Smooth muscle cell (in vitro differentiated cells): Measurements from ENCODE around the gene SLC13A3. TPM values are rescaled to one million over a fixed set of nuclear protein-coding genes. Genes with fewer than 3 reads are reported as not detected.

Experiments
- DNase-seq: peaks from one replicate; lab custom pipeline; 2025; ENCODE audit not compliant: unreplicated experiment; lab: John Stamatoyannopoulos, UW
- H2AFZ ChIP-seq: fragments of 200-600 bp; sonication (generic); 2 replicates; pipeline ENCODE4 v1.6.0; 2016; ENCODE audit warnings: antibody characterized with exemption, low read depth, mild to moderate bottlenecking
- H3F3A ChIP-seq: fragments of 200-600 bp; sonication (generic); 2 replicates; pipeline ENCODE4 v1.6.0; 2017; ENCODE audit warnings: antibody characterized with exemption, low read depth
- H3K27ac ChIP-seq: fragments of 200-600 bp; sonication (generic); 2 replicates; pipeline ENCODE4 v1.5.1; 2016; ENCODE audit warnings: low read depth, mild to moderate bottlenecking
- H3K27me3 ChIP-seq: fragments of 200-600 bp; sonication (generic); 2 replicates; pipeline ENCODE4 v1.6.1; 2016; ENCODE audit warnings: low read depth, mild to moderate bottlenecking
- H3K36me3 ChIP-seq: fragments of 200-600 bp; sonication (generic); 2 replicates; pipeline ENCODE4 v1.5.1; 2016; ENCODE audit warnings: low read depth
- H3K4me1 ChIP-seq: fragments of 200-600 bp; sonication (generic); 2 replicates; pipeline ENCODE4 v1.5.1; 2016; ENCODE audit warnings: low read depth
- H3K4me2 ChIP-seq: fragments of 200-600 bp; sonication (generic); 2 replicates; pipeline ENCODE4 v1.6.0; 2016; ENCODE audit warnings: mild to moderate bottlenecking
- H3K4me3 ChIP-seq: fragments of 200-600 bp; sonication (generic); 2 replicates; pipeline ENCODE4 v1.5.1; 2016; ENCODE audit warnings: mild to moderate bottlenecking
- H3K79me2 ChIP-seq: fragments of 200-600 bp; sonication (generic); 2 replicates; pipeline ENCODE4 v1.6.0; 2016; ENCODE audit warnings: low read depth, mild to moderate bottlenecking
- H3K9ac ChIP-seq: fragments of 200-600 bp; sonication (generic); 2 replicates; pipeline ENCODE4 v1.6.0; 2016; ENCODE audit warnings: low read depth
- H3K9me3 ChIP-seq: fragments of 200-600 bp; sonication (generic); replicated peaks from 2 replicates; pipeline ENCODE4 v1.5.1; 2016; ENCODE audit warnings: low read depth
- H4K20me1 ChIP-seq: fragments of 200-600 bp; sonication (generic); 2 replicates; pipeline ENCODE4 v1.6.0; 2016; ENCODE audit warnings: low read depth
- WGBS: methylation state at CpG from one replicate; pipeline ENCODE4 v1.1.7; 2016; ENCODE audit warnings: low lambda C conversion rate; 5-methylcytosine and 5-hydroxymethylcytosine counted together
- polyA plus RNA-seq: library from polyadenylated mRNA; unstranded; fragments of >200 nt; fragmentation: Nextera tagmentation; extraction: Ambion mirVana; gene quantifications from 2 replicates; pipeline ENCODE4 v1.2.1, GENCODE V29; 2016
- total RNA-seq: library from RNA; depleted of rRNA; stranded (reverse); fragments of >200 nt; gene quantifications from 2 replicates; pipeline ENCODE4 v1.2.3, GENCODE V29; 2014
- TF ChIP-seq, protein P1 (sequence below): fragments of 200-600 bp; sonication (generic); IDR thresholded peaks from 2 replicates; pipeline ENCODE4 v1.5.1; 2017; ENCODE audit warnings: borderline replicate concordance, mild to moderate bottlenecking, antibody characterized with exemption; ENCODE audit not compliant: insufficient read depth, poor library complexity, severe bottlenecking

The SLC13A3 gene
- total and polyA plus RNA-seq, 2 experiments from 2014 or later = 6.4 to 7.7 TPM

GRCh38 chr20:46605181-46605580 is 46.1 kb downstream of the SLC13A3 start:
- Histone ChIP-seq H3K4me3 (no peak overlapping the region), H3K4me1 (no peaks in the 10 kb centered on the region), H4K20me1 (no peaks in the 10 kb centered on the region), H3K27ac (no peak overlapping the region), H3K79me2 (no peaks in the 10 kb centered on the region), H3K27me3 (no peaks in the 10 kb centered on the region), H3F3A (no peaks in the 10 kb centered on the region), H3K9ac (no peak overlapping the region), H2AFZ (no peak overlapping the region), H3K36me3 (no peaks in the 10 kb centered on the region), H3K4me2 (no peak overlapping the region), H3K9me3 (no peaks in the 10 kb centered on the region)
- TF ChIP-seq, protein P1, sequence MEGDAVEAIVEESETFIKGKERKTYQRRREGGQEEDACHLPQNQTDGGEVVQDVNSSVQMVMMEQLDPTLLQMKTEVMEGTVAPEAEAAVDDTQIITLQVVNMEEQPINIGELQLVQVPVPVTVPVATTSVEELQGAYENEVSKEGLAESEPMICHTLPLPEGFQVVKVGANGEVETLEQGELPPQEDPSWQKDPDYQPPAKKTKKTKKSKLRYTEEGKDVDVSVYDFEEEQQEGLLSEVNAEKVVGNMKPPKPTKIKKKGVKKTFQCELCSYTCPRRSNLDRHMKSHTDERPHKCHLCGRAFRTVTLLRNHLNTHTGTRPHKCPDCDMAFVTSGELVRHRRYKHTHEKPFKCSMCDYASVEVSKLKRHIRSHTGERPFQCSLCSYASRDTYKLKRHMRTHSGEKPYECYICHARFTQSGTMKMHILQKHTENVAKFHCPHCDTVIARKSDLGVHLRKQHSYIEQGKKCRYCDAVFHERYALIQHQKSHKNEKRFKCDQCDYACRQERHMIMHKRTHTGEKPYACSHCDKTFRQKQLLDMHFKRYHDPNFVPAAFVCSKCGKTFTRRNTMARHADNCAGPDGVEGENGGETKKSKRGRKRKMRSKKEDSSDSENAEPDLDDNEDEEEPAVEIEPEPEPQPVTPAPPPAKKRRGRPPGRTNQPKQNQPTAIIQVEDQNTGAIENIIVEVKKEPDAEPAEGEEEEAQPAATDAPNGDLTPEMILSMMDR = no peak
- DNase-seq = no peak

DNA sequence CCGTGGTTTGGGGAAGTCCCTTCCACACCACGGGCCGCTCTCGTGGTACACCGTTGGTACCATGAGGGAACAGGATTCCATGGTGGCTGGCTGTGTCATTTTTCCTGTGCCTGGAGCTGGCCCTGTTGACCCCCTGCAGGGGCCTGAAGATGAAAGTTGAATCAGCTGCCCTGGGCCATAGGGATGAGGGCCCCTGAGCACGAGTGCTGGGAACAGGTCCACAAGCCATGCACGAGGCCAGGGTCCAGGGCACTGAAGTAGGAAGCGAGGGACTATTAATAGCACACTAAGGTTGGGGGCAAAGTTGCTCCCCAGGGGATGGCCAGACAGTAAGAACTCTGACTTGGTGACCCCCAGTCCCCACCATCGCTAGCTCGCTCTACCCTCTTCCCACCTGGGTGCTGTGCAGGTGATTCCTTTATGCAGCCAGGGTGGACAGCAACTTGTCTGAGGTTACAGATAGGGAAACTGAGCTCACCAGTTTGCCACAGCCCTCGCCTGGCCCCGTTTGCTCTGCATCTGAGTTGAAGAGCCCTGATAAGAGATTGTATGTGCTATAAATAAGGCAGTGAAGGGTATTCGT is 46.6 kb downstream of the SLC13A3 start:
- Histone ChIP-seq H3K27ac (no peak overlapping the region), H3K4me2 (no peak overlapping the region), H3K27me3 (no peaks in the 10 kb centered on the region), H3K9ac (no peak overlapping the region), H3K36me3 (no peaks in the 10 kb centered on the region), H3F3A (no peaks in the 10 kb centered on the region), H3K9me3 (no peaks in the 10 kb centered on the region), H3K79me2 (no peaks in the 10 kb centered on the region), H3K4me3 (no peak overlapping the region), H2AFZ (no peak overlapping the region), H3K4me1 (no peaks in the 10 kb centered on the region), H4K20me1 (no peaks in the 10 kb centered on the region)
- 88% methylated on average over 13 of the region's 13 CpGs for whole genome bisulfite sequencing
- TF ChIP-seq, protein P1 = no peak
- no peak for DNase-seq

DNA sequence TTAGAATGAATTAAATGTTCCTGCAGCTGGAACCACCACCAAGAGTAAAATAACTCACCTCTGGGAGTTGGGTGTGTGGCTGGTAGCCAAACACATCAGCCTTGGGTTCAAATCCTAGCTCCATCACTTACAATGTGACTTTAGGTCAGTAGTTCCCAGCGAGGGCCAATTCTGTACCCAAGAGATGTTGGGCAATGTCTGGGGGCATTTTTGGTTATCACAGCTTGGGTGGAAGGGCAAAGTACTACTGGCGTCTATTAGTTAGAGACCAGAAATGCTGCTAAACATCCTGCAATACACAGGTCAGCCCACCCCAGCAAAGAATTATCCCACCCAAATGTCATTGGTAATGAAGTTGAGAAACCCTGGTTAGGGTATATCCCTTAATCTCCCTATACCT is 48.8 kb downstream of the SLC13A3 start:
- no peaks in the 10 kb centered on the region for H3F3A ChIP-seq
- H3K4me3 ChIP-seq = no peak overlapping the region
- H2AFZ ChIP-seq = no peak overlapping the region
- H3K27ac ChIP-seq = no peak overlapping the region
- no peak overlapping the region for H3K4me2 ChIP-seq
- H3K4me1 ChIP-seq = no peaks in the 10 kb centered on the region
- WGBS = 96% methylated on average over 2 of the region's 2 CpGs
- DNase-seq = no peak
- H3K79me2 ChIP-seq = no peaks in the 10 kb centered on the region
- H3K9ac ChIP-seq = no peak overlapping the region
- no peaks in the 10 kb centered on the region for H3K9me3 ChIP-seq
- TF ChIP-seq, protein P1 = no peak
- H3K27me3 ChIP-seq = no peaks in the 10 kb centered on the region
- H3K36me3 ChIP-seq = no peaks in the 10 kb centered on the region
- H4K20me1 ChIP-seq = no peaks in the 10 kb centered on the region

- DNase-seq = no peak
- Histone ChIP-seq H3K79me2 (no peaks in the 10 kb centered on the region), H3K4me3 (no peak overlapping the region), H2AFZ (no peak overlapping the region), H4K20me1 (no peaks in the 10 kb centered on the region), H3K36me3 (no peaks in the 10 kb centered on the region), H3K9ac (no peak overlapping the region), H3K4me1 (no peaks in the 10 kb centered on the region), H3F3A (no peaks in the 10 kb centered on the region), H3K27ac (no peak overlapping the region), H3K4me2 (no peak overlapping the region), H3K9me3 (no peaks in the 10 kb centered on the region), H3K27me3 (no peaks in the 10 kb centered on the region)
- TF ChIP-seq, protein P1 = no peak
Measured at GRCh38 chr20:46601603-46602122, 49.6 kb downstream of the SLC13A3 start.
